ENCODE results near the gene CCDC172.

CCDC172 gene

GRCh38 chr10:116289652-116290051 lies 34.6 kb upstream of the CCDC172 start:
- CTCF ChIA-PET, result no interaction called here
- no peak for DNase-seq (ENCODE audit: extremely low spot score)
- POLR2A ChIA-PET, result no interaction called here
- no peak for TF ChIP-seq CTCF (IDR thresholded peaks at IDR 0.05; ENCODE audit: control extremely low read depth, extremely low read depth, low read depth, missing control alignments)

GRCh38 chr10:116292493-116292892 lies 31.8 kb upstream of the CCDC172 start:
- POLR2A ChIA-PET, result no interaction called here
- CTCF ChIA-PET, result interaction anchor here (1.0 kb wide), 1 partner anchor 32 kb away, joined by 3 read pairs; no protein-coding TSS in a partner anchor
- DNase-seq (ENCODE audit: extremely low spot score), result no peak
- no peak for TF ChIP-seq CTCF (IDR thresholded peaks at IDR 0.05; ENCODE audit: control extremely low read depth, extremely low read depth, low read depth, missing control alignments)

- TF ChIP-seq CTCF (IDR thresholded peaks at IDR 0.05; ENCODE audit: control extremely low read depth, extremely low read depth, low read depth, missing control alignments), result no peak
- CTCF ChIA-PET, result interaction anchor here (0.8 kb wide), 1 partner anchor 9 kb away, joined by 3 read pairs; no protein-coding TSS in a partner anchor
- DNase-seq (ENCODE audit: extremely low spot score), result no peak
- POLR2A ChIA-PET, result no interaction called here
Observed at GRCh38 chr10:116296291-116296721, 27.9 kb upstream of the CCDC172 start.

- CTCF ChIA-PET, result no interaction called here
- no peak for TF ChIP-seq CTCF (IDR thresholded peaks at IDR 0.05; ENCODE audit: control extremely low read depth, extremely low read depth, low read depth, missing control alignments)
- no peak for DNase-seq (ENCODE audit: extremely low spot score)
- POLR2A ChIA-PET, result no interaction called here
Observed at GRCh38 chr10:116298586-116298985, 25.7 kb upstream of the CCDC172 start.

- TF ChIP-seq CTCF (IDR thresholded peaks at IDR 0.05; ENCODE audit: control extremely low read depth, extremely low read depth, low read depth, missing control alignments), result no peak
- ChIA-PET CTCF (no interaction called here), POLR2A (no interaction called here)
- no peak for DNase-seq (ENCODE audit: extremely low spot score)
Observed at GRCh38 chr10:116300542-116300941, 23.7 kb upstream of the CCDC172 start.

GRCh38 chr10:116304923-116305322 lies 19.3 kb upstream of the CCDC172 start:
- no peak for DNase-seq (ENCODE audit: extremely low spot score)
- ChIA-PET POLR2A (no interaction called here), CTCF (interaction anchor here (0.9 to 1.1 kb wide), 2 partner anchors 9 to 17 kb away, joined by 3 to 5 read pairs; no protein-coding TSS in a partner anchor)
- TF ChIP-seq CTCF (IDR thresholded peaks at IDR 0.05; ENCODE audit: control extremely low read depth, extremely low read depth, low read depth, missing control alignments), result no peak

GRCh38 chr10:116306847-116307246 lies 17.4 kb upstream of the CCDC172 start:
- TF ChIP-seq CTCF (IDR thresholded peaks at IDR 0.05; ENCODE audit: control extremely low read depth, extremely low read depth, low read depth, missing control alignments), result no peak
- no peak for DNase-seq (ENCODE audit: extremely low spot score)
- ChIA-PET CTCF (no interaction called here), POLR2A (no interaction called here)
